GM21717 (cell line): ENCODE data around the gene STX8.
"Not testable (repeated sequence)": the region's sequence is repeated elsewhere in the genome, so short reads cannot be mapped to it uniquely, and the experiment has no call there.

Experiments
- ATAC-seq: cut with Tn5 transposase; IDR thresholded peaks from one replicate; pipeline ENCODE4 v1.9.1; 2021; ENCODE audit warnings: mild to moderate bottlenecking, moderate library complexity; ENCODE audit not compliant: unreplicated experiment

Gene STX8

GRCh38 chr17:9269350-9270035 is 306.1 kb downstream of the STX8 start:
- no peak for ATAC-seq

DNA sequence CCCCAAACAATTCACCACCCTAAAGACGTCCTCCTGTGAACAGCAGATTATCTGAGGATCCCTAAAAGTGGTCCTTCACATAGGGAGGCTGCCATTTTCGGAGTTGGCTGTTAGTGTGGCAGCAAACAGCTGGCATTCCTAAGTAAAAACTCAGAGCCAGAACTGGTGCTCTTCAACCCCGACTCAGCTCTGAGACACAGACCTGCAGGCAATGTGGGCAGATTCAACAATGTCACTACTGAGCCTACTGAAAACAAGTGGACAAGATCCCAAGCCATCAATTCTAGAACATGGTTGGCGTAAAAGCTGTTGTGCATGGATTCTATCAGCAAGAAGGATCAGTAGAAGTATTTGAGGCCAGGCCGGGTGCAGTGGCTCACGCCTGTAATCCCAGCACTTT is 307.1 kb downstream of the STX8 start:
- no peak for ATAC-seq

- ATAC-seq, result no peak
Measured at GRCh38 chr17:9266697-9267117, 308.9 kb downstream of the STX8 start.

- no peak for ATAC-seq
Measured at GRCh38 chr17:9266031-9266680, 309.5 kb downstream of the STX8 start.

GRCh38 chr17:9261081-9262012 is 314.3 kb downstream of the STX8 start:
- ATAC-seq, result no peak

DNA sequence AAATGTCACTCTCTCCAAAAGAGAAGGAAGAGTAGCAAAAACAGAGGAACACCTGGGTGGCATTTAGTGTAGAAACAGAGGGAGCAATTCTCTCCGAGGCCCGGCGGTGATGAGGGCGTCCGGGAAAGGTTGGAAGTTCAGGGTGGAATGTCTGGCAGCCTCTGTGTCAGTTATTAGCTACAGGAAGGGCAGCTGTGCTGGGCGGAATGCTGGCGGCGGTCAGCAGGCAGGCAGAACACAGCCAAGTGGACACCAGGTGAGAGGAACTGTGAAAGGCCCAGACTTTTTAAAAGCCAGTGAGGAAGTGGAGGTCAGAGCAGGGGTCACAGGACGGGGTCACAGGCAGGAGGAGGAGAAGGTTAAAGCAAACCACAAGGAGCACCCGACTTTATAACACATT is 316.2 kb downstream of the STX8 start:
- ATAC-seq, result no peak

DNA sequence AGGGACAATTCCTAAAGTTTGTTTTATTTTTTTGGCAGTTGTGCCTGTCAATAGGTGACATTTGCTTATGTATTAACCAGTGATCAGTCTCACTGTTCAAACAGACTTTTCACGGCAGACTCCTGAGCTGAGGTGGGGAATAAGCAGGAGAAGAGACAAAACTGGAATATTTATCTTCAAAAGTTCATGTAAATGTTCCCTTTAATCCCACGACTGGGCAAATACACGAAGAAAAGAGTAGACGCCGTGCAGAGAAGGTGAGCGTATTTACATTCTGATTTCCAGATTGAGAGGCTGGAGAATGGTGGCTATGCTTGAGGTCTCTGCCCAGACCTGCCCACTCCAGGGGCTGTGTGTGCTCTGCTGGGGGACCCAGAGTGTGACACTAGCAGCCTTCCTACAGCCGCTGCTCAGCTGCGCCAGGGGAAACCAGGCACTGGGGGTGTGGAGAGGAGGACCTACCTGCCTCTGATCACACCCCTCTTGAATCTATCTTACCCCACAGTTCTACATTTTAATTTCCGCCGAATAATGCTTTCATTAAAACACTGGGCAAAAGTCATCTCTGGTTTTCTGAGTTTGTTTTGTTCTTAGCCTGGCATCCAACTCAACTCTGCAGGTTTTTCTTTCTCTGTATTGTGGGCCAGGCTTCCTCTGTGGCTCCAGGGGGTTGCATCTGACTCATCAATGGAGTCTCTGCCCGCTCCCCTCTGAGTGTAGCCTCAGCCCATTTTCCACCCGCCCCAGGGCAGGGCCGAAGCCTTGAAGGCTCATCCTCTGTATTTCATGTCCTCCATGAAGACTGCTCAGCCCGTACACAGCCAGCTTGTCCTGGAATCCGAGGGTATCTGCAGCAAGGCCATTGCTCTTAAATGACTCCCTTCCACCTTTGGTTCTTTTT is 317.3 kb downstream of the STX8 start:
- no peak for ATAC-seq

- ATAC-seq, result not testable (repeated sequence)
Measured at GRCh38 chr17:9257630-9257965, 318.0 kb downstream of the STX8 start.

- no peak for ATAC-seq
Measured at GRCh38 chr17:9256751-9257629, 318.6 kb downstream of the STX8 start.

GRCh38 chr17:9256361-9256750 is 319.3 kb downstream of the STX8 start:
- no peak for ATAC-seq

DNA sequence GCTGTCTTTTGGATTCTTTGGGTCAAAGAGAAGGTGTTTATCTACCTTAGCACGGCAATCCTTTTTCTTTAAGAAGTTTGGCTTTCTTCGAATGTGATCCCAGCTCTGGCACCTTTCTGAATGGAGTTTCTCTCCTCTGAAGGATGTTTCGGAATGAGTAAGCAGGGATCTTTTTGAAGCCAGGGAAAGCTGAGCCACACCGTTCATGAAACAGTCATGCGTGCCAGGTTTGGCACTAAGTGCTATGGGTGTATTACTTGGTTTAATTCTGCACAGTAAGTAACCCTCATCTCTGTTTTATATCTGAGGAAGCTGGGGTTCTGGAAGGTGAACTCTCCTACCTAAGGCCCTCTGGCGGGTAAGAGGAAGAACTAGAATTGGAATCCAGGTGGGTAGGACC is 319.8 kb downstream of the STX8 start:
- no peak for ATAC-seq

- ATAC-seq, result no peak
Measured at GRCh38 chr17:9254841-9255240, 320.8 kb downstream of the STX8 start.

- no peak for ATAC-seq
Measured at GRCh38 chr17:9253308-9253707, 322.3 kb downstream of the STX8 start.

DNA sequence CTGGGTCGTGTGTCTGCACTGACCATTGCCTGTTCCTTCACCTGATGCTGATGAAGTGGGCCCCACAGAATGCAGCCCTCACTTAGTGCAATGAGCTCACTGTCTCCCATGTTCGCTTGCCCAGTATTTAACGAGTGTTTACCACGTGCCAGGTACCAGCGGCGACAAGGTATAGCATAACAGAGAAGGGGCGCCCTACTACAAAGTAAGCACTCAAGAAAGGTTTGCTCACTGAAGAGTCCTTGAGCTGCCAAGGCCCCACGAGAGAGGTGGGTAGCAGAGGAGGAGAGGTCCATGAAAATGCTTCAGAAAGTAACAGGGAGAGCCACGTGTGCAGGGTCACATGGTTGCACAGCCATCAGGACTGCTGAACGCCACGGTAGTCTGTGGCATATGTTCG is 324.3 kb downstream of the STX8 start:
- no peak for ATAC-seq

GRCh38 chr17:9249245-9249953 is 326.2 kb downstream of the STX8 start:
- ATAC-seq, result no peak

GRCh38 chr17:9247401-9247938 is 328.1 kb downstream of the STX8 start:
- no peak for ATAC-seq

GRCh38 chr17:9244066-9245052 is 331.3 kb downstream of the STX8 start:
- ATAC-seq, result no peak

DNA sequence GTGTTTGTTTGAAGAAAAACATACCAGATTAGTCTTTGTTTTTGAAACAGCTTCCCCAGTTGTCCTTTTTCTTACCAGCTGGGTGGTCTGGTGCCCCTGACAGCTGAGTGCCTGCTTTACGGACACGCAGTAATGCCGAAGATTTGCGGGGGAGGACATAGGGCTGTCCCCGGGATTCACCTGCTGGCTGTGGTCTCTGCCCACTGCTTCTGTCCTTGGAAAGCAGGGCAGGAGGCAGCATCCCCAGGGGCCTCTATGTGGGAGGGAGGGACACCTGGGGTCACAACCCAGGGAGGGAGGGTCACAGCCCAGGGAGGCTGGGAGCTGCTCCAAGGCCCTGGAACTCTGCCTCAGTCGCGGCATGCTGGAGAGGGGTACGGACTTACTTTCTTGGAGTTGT is 332.6 kb downstream of the STX8 start:
- ATAC-seq, result no peak
